Activated naive CD4-positive, alpha-beta T cell treated with anti-CD3 and anti-CD28 coated beads, Interleukin-2, amount 10 ng/mL, durations not matched to agents 7 days and 5 days (primary cell): Measurements from ENCODE around the gene AGTR1.

Experiments
- CTCF ChIA-PET: fragments of 350-600 bp; sonication (Branson Sonifier 250); formaldehyde crosslinking; loops from one replicate; lab custom pipeline; 2021; ENCODE audit warnings: antibody characterized with exemption; lab: Charles Lee
- DNase-seq: peaks from one replicate; pipeline ENCODE4 v3.0.0-alpha.2; 2020
- H3K27ac Mint-ChIP-seq: one replicate; pipeline ENCODE4 v1.8.0; 2021; ENCODE audit warnings: mild to moderate bottlenecking, moderate library complexity, mixed read lengths
- H3K27me3 Mint-ChIP-seq: one replicate; pipeline ENCODE4 v1.8.0; 2021; ENCODE audit warnings: mild to moderate bottlenecking, mixed read lengths
- H3K36me3 Mint-ChIP-seq: one replicate; pipeline ENCODE4 v1.8.0; 2021; ENCODE audit warnings: mixed read lengths
- H3K4me1 Mint-ChIP-seq: one replicate; pipeline ENCODE4 v1.8.0; 2021; ENCODE audit warnings: mixed read lengths
- H3K4me3 Mint-ChIP-seq: one replicate; pipeline ENCODE4 v1.8.0; 2021; ENCODE audit warnings: mild to moderate bottlenecking, moderate library complexity, mixed read lengths
- H3K9me3 Mint-ChIP-seq: one replicate; pipeline ENCODE4 v1.8.0; 2021; ENCODE audit warnings: mixed read lengths

Gene AGTR1

GRCh38 chr3:148709560-148710253 is 12.0 kb downstream of the AGTR1 start:
- no peak for DNase-seq
- Mint-ChIP-seq H3K27me3 (no peaks in the 10 kb centered on the region), H3K4me1 (no peaks in the 10 kb centered on the region), H3K9me3 (no peaks in the 10 kb centered on the region), H3K36me3 (no peaks in the 10 kb centered on the region), H3K27ac (no peak overlapping the region), H3K4me3 (no peak overlapping the region)
- CTCF ChIA-PET = no interaction called here

GRCh38 chr3:148710665-148711064 is 13.0 kb downstream of the AGTR1 start:
- DNase-seq = no peak
- no peaks in the 10 kb centered on the region for H3K27me3 Mint-ChIP-seq
- H3K9me3 Mint-ChIP-seq = no peaks in the 10 kb centered on the region
- H3K4me3 Mint-ChIP-seq = no peak overlapping the region
- no peaks in the 10 kb centered on the region for H3K36me3 Mint-ChIP-seq
- H3K4me1 Mint-ChIP-seq = no peaks in the 10 kb centered on the region
- CTCF ChIA-PET = no interaction called here
- H3K27ac Mint-ChIP-seq = no peak overlapping the region

GRCh38 chr3:148711981-148712666 is 14.4 kb downstream of the AGTR1 start:
- DNase-seq = no peak
- Mint-ChIP-seq H3K4me3 (no peak overlapping the region), H3K27me3 (no peaks in the 10 kb centered on the region), H3K4me1 (no peaks in the 10 kb centered on the region), H3K27ac (no peak overlapping the region), H3K9me3 (no peaks in the 10 kb centered on the region), H3K36me3 (no peaks in the 10 kb centered on the region)
- CTCF ChIA-PET = no interaction called here

GRCh38 chr3:148714521-148714920 is 16.8 kb downstream of the AGTR1 start:
- CTCF ChIA-PET = no interaction called here

GRCh38 chr3:148716657-148717056 is 19.0 kb downstream of the AGTR1 start:
- CTCF ChIA-PET = no interaction called here

More at GRCh38 chr3:148714521-148714920, 16.8 kb downstream of the AGTR1 start:
- H3K27ac Mint-ChIP-seq = no peak overlapping the region
- DNase-seq = no peak
- no peaks in the 10 kb centered on the region for H3K27me3 Mint-ChIP-seq
- no peaks in the 10 kb centered on the region for H3K36me3 Mint-ChIP-seq
- no peaks in the 10 kb centered on the region for H3K9me3 Mint-ChIP-seq
- H3K4me3 Mint-ChIP-seq = no peak overlapping the region
- H3K4me1 Mint-ChIP-seq = no peaks in the 10 kb centered on the region

GRCh38 chr3:148717885-148718561 is 20.3 kb downstream of the AGTR1 start:
- H3K9me3 Mint-ChIP-seq = no peaks in the 10 kb centered on the region

More at GRCh38 chr3:148716657-148717056, 19.0 kb downstream of the AGTR1 start:
- Mint-ChIP-seq H3K36me3 (no peaks in the 10 kb centered on the region), H3K4me1 (no peaks in the 10 kb centered on the region), H3K27ac (no peak overlapping the region), H3K4me3 (no peak overlapping the region), H3K27me3 (no peaks in the 10 kb centered on the region), H3K9me3 (no peaks in the 10 kb centered on the region)
- DNase-seq = no peak

GRCh38 chr3:148718982-148719862 is 21.5 kb downstream of the AGTR1 start:
- no peaks in the 10 kb centered on the region for H3K27me3 Mint-ChIP-seq
- no peaks in the 10 kb centered on the region for H3K4me1 Mint-ChIP-seq
- H3K27ac Mint-ChIP-seq = no peak overlapping the region
- H3K9me3 Mint-ChIP-seq = no peaks in the 10 kb centered on the region
- H3K36me3 Mint-ChIP-seq = no peaks in the 10 kb centered on the region
- H3K4me3 Mint-ChIP-seq = no peak overlapping the region
- CTCF ChIA-PET = no interaction called here
- no peak for DNase-seq

More at GRCh38 chr3:148717885-148718561, 20.3 kb downstream of the AGTR1 start:
- Mint-ChIP-seq H3K4me1 (no peaks in the 10 kb centered on the region), H3K4me3 (no peak overlapping the region), H3K27ac (no peak overlapping the region), H3K36me3 (no peaks in the 10 kb centered on the region), H3K27me3 (no peaks in the 10 kb centered on the region)
- no peak for DNase-seq
- CTCF ChIA-PET = no interaction called here

GRCh38 chr3:148720873-148721272 is 23.2 kb downstream of the AGTR1 start:
- CTCF ChIA-PET = no interaction called here
- Mint-ChIP-seq H3K4me1 (no peaks in the 10 kb centered on the region), H3K27ac (no peak overlapping the region), H3K4me3 (no peak overlapping the region), H3K9me3 (no peaks in the 10 kb centered on the region), H3K36me3 (no peaks in the 10 kb centered on the region), H3K27me3 (no peaks in the 10 kb centered on the region)
- no peak for DNase-seq

- H3K36me3 Mint-ChIP-seq = no peaks in the 10 kb centered on the region
- peaks cover 4% of the 10 kb centered on the region for H3K4me1 Mint-ChIP-seq
- H3K4me3 Mint-ChIP-seq = no peak overlapping the region
- no peak for DNase-seq
- H3K27me3 Mint-ChIP-seq = no peaks in the 10 kb centered on the region
- CTCF ChIA-PET = no interaction called here
- no peak overlapping the region for H3K27ac Mint-ChIP-seq
- H3K9me3 Mint-ChIP-seq = no peaks in the 10 kb centered on the region
These were observed 25.9 kb downstream of the AGTR1 start for GRCh38 chr3:148723631-148724030.

GRCh38 chr3:148727231-148727630 is 29.5 kb downstream of the AGTR1 start:
- CTCF ChIA-PET = no interaction called here
- DNase-seq = peak; percentile 23
- no peak overlapping the region for H3K27ac Mint-ChIP-seq
- H3K36me3 Mint-ChIP-seq = no peaks in the 10 kb centered on the region
- H3K4me1 Mint-ChIP-seq = peaks cover 4% of the 10 kb centered on the region
- H3K9me3 Mint-ChIP-seq = no peaks in the 10 kb centered on the region
- H3K4me3 Mint-ChIP-seq = no peak overlapping the region
- H3K27me3 Mint-ChIP-seq = no peaks in the 10 kb centered on the region

- Mint-ChIP-seq H3K4me3 (no peak overlapping the region), H3K9me3 (no peaks in the 10 kb centered on the region), H3K4me1 (peaks cover 4% of the 10 kb centered on the region), H3K27ac (no peak overlapping the region), H3K27me3 (no peaks in the 10 kb centered on the region), H3K36me3 (no peaks in the 10 kb centered on the region)
- CTCF ChIA-PET = no interaction called here
- DNase-seq = no peak
These were observed 31.1 kb downstream of the AGTR1 start for GRCh38 chr3:148728753-148729152.

GRCh38 chr3:148729476-148730055 is 31.9 kb downstream of the AGTR1 start:
- DNase-seq = no peak
- no peaks in the 10 kb centered on the region for H3K36me3 Mint-ChIP-seq
- no peak overlapping the region for H3K27ac Mint-ChIP-seq
- no peaks in the 10 kb centered on the region for H3K27me3 Mint-ChIP-seq
- H3K9me3 Mint-ChIP-seq = no peaks in the 10 kb centered on the region
- peaks cover 4% of the 10 kb centered on the region for H3K4me1 Mint-ChIP-seq
- H3K4me3 Mint-ChIP-seq = no peak overlapping the region
- CTCF ChIA-PET = no interaction called here

GRCh38 chr3:148730676-148731075 is 33.0 kb downstream of the AGTR1 start:
- H3K27ac Mint-ChIP-seq = no peak overlapping the region
- CTCF ChIA-PET = no interaction called here
- H3K27me3 Mint-ChIP-seq = no peaks in the 10 kb centered on the region
- H3K4me1 Mint-ChIP-seq = peaks cover 4% of the 10 kb centered on the region
- DNase-seq = no peak
- no peaks in the 10 kb centered on the region for H3K9me3 Mint-ChIP-seq
- H3K4me3 Mint-ChIP-seq = no peak overlapping the region
- H3K36me3 Mint-ChIP-seq = no peaks in the 10 kb centered on the region

- H3K4me3 Mint-ChIP-seq = no peak overlapping the region
- no peak for DNase-seq
- H3K27me3 Mint-ChIP-seq = no peaks in the 10 kb centered on the region
- H3K9me3 Mint-ChIP-seq = no peaks in the 10 kb centered on the region
- no peaks in the 10 kb centered on the region for H3K36me3 Mint-ChIP-seq
- no peaks in the 10 kb centered on the region for H3K4me1 Mint-ChIP-seq
- H3K27ac Mint-ChIP-seq = no peak overlapping the region
- CTCF ChIA-PET = no interaction called here
These were observed 37.9 kb downstream of the AGTR1 start for GRCh38 chr3:148735597-148735996.
